HepG2 (cell line): Measurements from ENCODE around the gene TM4SF1. TPM values are rescaled to one million over a fixed set of nuclear protein-coding genes. Genes with fewer than 3 reads are reported as not detected.

Experiments
- polyA plus RNA-seq, 8 experiments: library from polyadenylated mRNA; depleted of rRNA in 3 of 8; stranded (reverse) in 7 of 8; unstranded in 1 of 8; fragments of >200 nt; fragmentation: Illumina TruSeq in 4 of 8; extraction: Trizol in 4 of 8; gene quantifications; 2 replicates each; pipeline versions ENCODE4 v1.2.1 to v1.2.3, GENCODE V29; 2011 to 2016; ENCODE audit warnings: low read depth in 4 of 8, missing spikeins in 1 of 8, mixed read lengths in 1 of 8; ENCODE audit not compliant: insufficient read depth in 1 of 8
- total RNA-seq, 5 experiments: library from RNA; depleted of rRNA; stranded (reverse); fragments of >200 nt; fragmentation: Illumina TruSeq; extraction: Trizol; gene quantifications; 2 replicates each; pipeline ENCODE4 v1.2.3, GENCODE V29; 2016; ENCODE audit warnings: low read depth in 1 of 5

Gene TM4SF1
- total and polyA plus RNA-seq, 2 of the 13 experiments (the other 11 are each of a cell fraction or from before 2014, with no cell fraction given) = 431 to 1,359 TPM

Other genes starting within 250 kb of the TM4SF1 start
- 18.9 and 23.6 TPM in 2 replicates for gene HPS3, start 248.0 kb downstream of the TM4SF1 start, total RNA-seq (2016; rRNA removed; fragmentation: Illumina TruSeq; extraction: Trizol)
- 8.7 and 9.5 TPM in 2 replicates for gene HPS3, start 248.0 kb downstream of the TM4SF1 start, polyA plus RNA-seq (2011; rRNA removed)
- gene CP, start 155.8 kb downstream of the TM4SF1 start, total RNA-seq (2016; rRNA removed; fragmentation: Illumina TruSeq; extraction: Trizol) = 21.1 and 42.6 TPM in 2 replicates
- 789 and 863 TPM in 2 replicates for gene CP, start 155.8 kb downstream of the TM4SF1 start, polyA plus RNA-seq (2011; rRNA removed)
- not detected in 2 replicates for gene TM4SF18, start 44.0 kb downstream of the TM4SF1 start, total RNA-seq (2016; rRNA removed; fragmentation: Illumina TruSeq; extraction: Trizol)
- gene TM4SF18, start 44.0 kb downstream of the TM4SF1 start, polyA plus RNA-seq (2011; rRNA removed) = 0.15 and 0.25 TPM in 2 replicates
- 0.77 and 0.95 TPM in 2 replicates for gene TM4SF4, start 97.0 kb upstream of the TM4SF1 start, total RNA-seq (2016; rRNA removed; fragmentation: Illumina TruSeq; extraction: Trizol)
- 0.63 and 0.89 TPM in 2 replicates for gene TM4SF4, start 97.0 kb upstream of the TM4SF1 start, polyA plus RNA-seq (2011; rRNA removed)